ENCODE measurements around the gene C10orf90.
"Not testable (repeated sequence)": the region's sequence is repeated elsewhere in the genome, so short reads cannot be mapped to it uniquely, and the experiment has no call there.

C10orf90 gene

DNA sequence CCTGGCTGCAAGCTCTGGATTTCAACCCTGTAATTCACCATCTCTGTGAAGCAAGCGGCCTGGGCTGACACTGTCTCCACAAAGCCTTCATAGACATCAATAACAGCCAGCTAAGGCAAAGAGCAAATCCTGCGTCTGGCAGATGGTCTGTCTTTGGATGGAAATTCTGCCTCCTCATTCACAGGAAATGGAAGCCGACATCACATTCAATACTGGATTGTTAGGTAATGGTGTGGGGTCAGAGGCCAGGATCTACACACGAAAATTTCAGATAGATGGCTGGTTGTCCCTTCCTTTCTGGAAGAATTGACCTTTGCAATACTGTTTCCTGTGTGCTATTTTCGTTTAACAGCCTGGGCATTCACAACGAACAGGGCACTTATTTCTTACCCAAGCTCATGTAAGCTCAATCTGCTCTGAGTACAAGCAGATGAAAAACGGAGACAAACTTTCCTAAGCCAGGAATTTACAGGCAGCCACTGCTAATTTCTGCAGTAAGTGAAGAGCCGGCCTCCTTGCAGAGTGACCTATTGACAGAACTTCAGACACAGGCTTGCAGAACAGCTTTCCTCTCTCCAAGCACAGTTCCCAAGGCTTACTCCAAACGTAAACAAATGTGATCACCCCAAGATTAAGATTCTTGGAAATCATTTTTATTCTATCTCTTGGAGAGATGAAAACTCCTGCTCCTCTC, 279.2 kb downstream of the C10orf90 start:
- no peak for DNase-seq (ENCODE audit: low read depth in 2 of 2)

DNA sequence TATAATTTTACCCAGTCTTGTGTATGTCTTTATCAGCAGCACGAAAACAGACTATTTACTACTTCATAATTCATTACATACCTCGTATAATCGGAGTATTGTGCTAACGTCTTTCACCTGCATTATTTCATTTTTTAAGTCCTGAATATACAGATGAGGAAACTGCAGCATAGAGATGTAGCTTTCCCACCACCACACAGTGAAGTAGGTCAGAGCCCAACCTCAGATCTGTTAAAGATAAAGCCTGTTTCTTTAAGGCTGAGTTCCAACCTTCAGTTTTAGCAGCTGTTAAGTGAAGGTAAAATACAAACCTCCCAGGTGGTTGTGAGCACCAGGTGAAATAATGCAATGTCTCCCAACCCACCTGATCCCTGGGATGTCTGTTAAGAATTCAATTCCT, 280.2 kb downstream of the C10orf90 start:
- no peak for DNase-seq (ENCODE audit: low read depth in 2 of 2)

DNA sequence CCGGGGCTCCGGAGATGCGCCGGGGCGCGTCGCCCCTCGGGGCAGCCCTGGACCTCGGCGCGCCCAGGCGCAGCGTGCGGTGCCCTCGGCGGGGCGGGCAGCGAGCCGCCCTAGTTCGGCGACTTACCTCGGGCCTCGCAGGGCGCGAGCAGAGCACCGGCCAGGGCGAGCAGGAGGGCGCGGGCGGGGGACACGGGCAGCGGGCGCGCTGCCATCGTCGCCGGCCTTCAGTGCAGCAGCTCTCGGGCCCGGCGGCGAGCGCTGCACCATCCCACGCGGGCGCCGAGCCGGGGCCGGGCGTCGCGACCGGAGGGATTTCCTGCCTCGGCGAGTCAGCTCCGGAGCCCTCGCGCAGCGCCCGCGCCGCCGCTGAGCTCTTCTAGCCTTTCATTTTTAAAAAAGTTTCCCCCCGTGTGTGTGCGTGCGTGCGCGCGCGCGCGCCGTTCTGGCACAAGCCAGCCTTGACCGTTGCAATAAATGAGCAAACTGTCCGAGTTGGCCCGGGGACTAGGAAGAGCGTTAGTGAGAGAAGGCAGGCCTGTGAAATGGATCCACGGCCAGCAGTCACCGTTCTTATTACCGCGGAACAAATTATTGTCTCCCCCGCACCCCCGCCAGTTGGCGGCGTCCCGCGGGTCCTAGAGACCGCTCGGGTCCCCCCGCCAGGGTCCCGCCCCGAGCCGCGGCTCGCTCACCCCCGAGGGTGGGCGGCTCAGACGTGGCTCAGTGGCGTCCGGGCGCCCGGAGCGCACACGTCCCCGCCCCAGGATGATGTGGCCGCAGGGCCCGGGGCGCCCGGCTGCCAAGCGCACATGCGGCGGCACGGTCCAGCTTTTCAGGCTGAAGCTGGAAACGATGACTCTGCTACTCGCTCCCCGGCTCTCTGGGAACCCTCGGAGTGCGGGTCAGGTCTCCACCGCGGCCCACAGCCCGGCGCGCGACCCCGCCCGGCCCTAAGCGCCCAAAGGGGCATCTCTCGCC, 282.3 kb downstream of the C10orf90 start, which contains the start of gene ADAM12:
ADAM12 (minus strand) TSS at position 547 of the 981 bp plus-strand sequence; CDS start at position 215, 332 bp downstream.
- DNase-seq (ENCODE audit: low read depth in 2 of 2) = no peak

DNA sequence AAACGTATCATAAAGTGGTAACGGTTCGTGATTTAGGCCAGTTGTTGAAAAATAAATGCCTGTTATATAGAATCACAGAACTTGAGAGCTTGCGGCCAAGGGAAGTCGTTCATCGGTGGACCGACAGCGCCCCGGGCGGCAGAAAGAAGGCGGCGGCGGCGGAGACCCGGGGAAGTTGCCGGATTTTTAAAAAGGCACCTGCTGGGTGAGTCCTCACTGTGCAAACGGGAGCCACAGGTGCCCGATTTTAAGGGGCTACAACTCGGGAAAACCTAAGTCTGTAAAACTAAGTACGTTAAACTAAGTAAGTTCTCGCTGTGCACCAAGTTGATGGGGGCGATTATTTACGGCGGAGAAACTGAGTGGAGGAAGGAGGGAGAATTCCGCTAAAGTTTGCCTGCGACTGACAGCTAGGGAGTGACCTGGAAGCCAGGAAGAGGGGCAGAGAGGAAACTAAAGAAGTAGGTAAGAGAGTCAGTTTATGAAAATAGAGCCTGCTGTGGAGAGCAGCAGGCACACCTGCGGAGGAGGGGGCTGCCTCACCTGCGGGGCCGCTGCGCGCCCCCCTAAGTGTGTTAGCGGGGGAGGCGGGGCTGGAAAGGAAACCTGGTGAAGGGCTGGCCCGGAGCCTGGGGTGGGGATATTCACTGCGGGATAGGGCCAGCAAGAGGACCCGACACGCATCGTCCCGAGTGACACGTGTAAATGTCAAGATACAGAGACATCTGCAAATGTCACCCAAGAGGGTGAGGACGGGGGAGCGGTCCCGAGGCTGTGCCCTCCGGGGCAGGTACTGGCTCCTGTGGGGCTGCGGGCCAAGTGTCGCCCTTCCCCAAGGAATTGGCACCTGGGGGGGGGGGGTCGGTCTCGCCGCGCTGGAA, 283.2 kb downstream of the C10orf90 start:
- DNase-seq (ENCODE audit: low read depth in 2 of 2) = peak; percentile 14 to 30

DNA sequence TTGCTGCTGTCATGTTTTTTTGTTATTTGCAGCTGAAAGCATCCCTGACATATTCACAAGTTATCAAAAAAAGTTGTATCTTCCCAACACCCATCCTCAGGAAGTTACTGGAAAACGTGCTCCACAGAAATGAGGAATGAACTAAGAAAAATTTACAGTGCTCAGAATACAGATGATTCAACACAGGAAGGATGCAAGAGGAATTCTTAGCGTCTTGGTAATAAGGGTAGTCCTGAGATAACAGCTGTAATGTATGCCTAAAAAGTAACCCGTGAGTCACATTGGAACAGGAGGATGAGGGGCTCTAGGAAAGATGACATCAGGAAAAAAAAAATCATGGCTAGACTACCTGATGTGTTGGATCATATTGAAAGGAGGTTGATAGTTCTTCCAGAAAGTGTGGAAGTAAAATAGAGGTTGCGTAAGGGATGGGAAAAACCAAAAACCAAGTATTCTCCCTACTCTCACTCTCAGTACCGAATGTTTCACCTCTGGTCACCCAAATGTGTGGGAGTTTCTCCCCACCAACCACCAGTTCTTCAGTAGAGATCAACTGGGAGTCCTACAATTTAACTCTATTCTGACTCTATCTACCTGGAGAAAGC, 286.1 kb downstream of the C10orf90 start:
- no peak for DNase-seq (ENCODE audit: low read depth in 2 of 2)

DNA sequence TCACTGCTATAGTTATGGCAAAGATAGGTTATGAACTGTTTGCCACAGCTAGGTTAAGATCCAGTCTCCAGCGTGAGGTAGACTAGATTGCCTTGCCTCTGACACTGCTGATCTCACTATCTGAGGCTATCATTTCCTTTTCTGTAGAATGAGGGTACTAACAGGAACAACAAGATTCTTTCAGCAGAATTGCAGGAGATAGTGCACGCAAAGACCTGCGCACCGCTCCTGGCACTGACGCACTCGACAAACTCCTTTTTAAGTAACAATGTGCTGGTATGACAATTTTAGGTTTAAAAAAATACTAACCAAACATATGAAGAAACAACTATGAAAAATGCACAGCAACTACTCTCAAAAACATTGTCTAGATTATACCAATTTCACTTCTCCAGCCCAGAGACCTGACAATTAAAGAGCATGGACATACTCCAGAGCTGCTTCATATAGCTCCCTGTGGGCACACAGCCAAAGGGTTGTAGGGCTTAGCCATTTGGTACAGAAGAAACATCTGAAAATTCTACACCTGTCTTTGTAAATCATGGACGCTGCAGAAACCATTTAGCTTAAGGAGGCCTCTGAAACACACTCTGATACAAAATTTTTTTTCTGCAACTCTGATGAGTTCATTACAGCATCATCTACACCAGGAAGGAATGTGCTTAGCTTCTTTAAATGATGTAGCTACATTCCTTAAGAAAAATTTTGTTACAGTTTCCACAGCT, 290.0 kb downstream of the C10orf90 start:
- DNase-seq (ENCODE audit: low read depth in 2 of 2) = no peak

DNA sequence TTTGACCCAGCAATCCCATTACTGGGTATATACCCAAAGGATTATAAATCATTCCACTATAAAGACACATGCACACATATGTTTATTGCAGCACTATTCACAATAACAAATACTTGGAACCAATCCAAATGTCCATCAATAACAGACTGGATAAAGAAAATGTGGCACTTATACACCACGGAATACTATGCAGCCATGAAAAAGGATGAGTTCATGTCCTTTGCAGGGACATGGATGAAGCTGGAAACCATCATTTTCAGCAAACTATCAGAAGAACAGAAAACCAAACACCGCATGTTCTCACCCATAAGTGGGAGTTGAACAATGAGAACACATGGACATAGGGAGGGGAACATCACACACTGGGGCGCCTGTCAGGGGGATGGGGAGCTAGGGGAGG, 291.3 kb downstream of the C10orf90 start:
- not testable (repeated sequence) for DNase-seq (ENCODE audit: low read depth in 2 of 2)

DNA sequence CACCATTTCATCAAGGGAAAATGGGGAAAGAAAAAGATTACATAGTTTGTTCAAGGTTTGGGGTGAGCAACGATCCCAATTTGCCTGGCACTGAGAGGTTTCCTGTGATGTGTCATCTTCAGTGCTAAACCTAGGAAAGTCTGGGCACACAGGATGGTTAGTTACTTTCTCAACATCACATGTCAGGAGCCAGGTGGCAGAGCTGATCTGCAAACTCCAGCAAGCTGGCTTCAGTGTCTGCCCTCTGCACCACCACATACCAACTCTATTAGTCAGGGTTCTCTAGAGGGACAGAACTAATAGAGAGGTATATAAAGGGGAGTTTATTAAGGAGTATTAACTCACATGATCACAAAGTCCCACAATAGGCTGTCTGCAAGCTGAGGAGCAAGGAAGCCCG, 293.5 kb downstream of the C10orf90 start:
- DNase-seq (ENCODE audit: low read depth in 2 of 2) = no peak

DNA sequence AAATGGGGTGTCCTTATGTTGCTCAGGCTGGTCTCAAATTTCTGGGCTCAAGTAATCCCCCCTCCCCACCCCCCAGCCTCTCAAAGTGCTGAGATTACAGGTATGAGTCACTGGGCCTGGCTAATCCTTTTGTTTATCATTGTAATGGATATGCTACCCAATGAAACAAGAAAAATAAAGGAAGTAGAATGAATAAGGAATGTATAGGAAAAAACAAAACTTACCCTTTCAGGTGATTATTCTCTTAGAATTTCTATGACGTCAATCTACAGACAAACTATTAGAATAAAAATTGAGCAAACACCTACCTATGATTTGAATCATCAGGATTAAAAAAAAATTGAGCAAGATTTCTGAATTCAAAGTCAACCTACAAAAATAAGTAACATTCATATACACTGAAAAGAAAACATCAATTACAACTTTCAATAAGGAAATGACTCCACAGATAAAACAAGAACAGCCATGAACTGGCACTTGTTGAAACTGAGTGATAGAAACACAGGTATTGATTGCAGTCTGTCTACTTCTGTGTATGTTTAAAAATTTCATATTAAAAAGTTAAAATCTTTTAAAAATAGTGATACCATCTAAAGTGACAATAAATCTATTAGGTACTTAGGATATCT, 294.5 kb downstream of the C10orf90 start:
- no peak for DNase-seq (ENCODE audit: low read depth in 2 of 2)

DNA sequence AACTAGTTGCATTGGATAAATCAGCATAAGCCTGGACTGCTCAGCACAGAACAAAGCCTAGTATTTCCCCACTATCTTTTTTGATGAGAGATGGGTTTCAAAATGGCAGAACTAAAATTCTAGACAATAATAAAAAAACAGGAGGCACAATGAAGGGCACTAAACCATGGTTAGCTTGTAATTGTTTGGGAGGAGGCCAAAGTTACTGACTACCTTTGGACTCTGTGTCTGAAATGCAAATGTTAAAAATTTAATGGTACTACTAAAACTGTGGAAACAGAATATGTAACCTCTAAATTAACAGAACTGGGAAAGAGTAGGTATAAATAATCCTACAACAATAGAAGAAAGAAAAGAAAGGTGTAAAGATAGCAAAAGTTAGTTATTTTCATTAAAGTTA, 295.2 kb downstream of the C10orf90 start:
- DNase-seq (ENCODE audit: low read depth in 2 of 2) = no peak

Data from stimulated activated CD8-positive, alpha-beta memory T cell treated with anti-CD3 and anti-CD28 coated beads, Interleukin-2, amount 100 ng/mL, for 48 hours (primary cell).